Fibroblast of lung (primary cell): ENCODE data around the gene CDH15.

ENCODE experiments used
- CTCF ChIP-seq, 2 donors: IDR thresholded peaks in 1 of 2; conservative IDR thresholded peaks in 1 of 2; 1 replicate in 1 of 2; 2 replicates in 1 of 2; pipeline ENCODE4 v1.5.1; 2011 to 2012; ENCODE audit warnings: low read length in 2 of 2, control low read depth in 1 of 2, inconsistent platforms in 1 of 2, low read depth in 1 of 2, mild to moderate bottlenecking in 1 of 2
- EZH2 ChIP-seq: IDR thresholded peaks from 2 replicates; pipeline ENCODE4 v1.5.1; 2012; ENCODE audit warnings: low read length, control low read depth, mild to moderate bottlenecking; ENCODE audit errors: missing control alignments

- TF ChIP-seq CTCF (conservative IDR thresholded peaks at IDR 0.05 in 1 of 2, IDR thresholded peaks at IDR 0.05 in 1 of 2; ENCODE audit: low read depth in 1 of 2, low read length in 2 of 2) (no peak), EZH2 (no peak)
Measured at GRCh38 chr16:89172171-89172527, 601 bp downstream of the CDH15 start.
